IPS DF 6.9 (cell line): ENCODE results near the gene ZNF672.

Experiments
- DNase-seq: peaks from one replicate; pipeline ENCODE4 v3.0.0-alpha.2; 2013; ENCODE audit warnings: low read depth, low spot score
- H3K27ac ChIP-seq: one replicate; pipeline ENCODE4 v1.5.1; 2013; ENCODE audit warnings: low read length, control low read depth
- H3K27me3 ChIP-seq: 2 replicates; pipeline ENCODE4 v1.6.1; 2013; ENCODE audit warnings: mild to moderate bottlenecking, low read length; ENCODE audit not compliant: control insufficient read depth, insufficient read depth
- H3K36me3 ChIP-seq: 2 replicates; pipeline ENCODE4 v1.6.1; 2013; ENCODE audit warnings: low read length; ENCODE audit not compliant: control insufficient read depth, insufficient read depth
- H3K4me1 ChIP-seq: 2 replicates; pipeline ENCODE4 v1.6.1; 2013; ENCODE audit warnings: low read length; ENCODE audit not compliant: control insufficient read depth, insufficient read depth
- H3K4me3 ChIP-seq: 2 replicates; pipeline ENCODE4 v1.5.1; 2013; ENCODE audit warnings: mild to moderate bottlenecking, low read length
- H3K9me3 ChIP-seq: 2 replicates; pipeline ENCODE4 v1.6.1; 2013; ENCODE audit warnings: low read length, inconsistent platforms; ENCODE audit not compliant: control insufficient read depth, insufficient read depth
- WGBS: extraction: QIAGEN DNeasy Blood & Tissue Kit; methylation state at CpG from one replicate; pipeline ENCODE4 v1.1.7; 2013; ENCODE audit warnings: mixed read lengths, missing lambda C conversion rate; ENCODE audit not compliant: insufficient read length, insufficient coverage; 5-methylcytosine and 5-hydroxymethylcytosine counted together

ZNF672 gene

DNA sequence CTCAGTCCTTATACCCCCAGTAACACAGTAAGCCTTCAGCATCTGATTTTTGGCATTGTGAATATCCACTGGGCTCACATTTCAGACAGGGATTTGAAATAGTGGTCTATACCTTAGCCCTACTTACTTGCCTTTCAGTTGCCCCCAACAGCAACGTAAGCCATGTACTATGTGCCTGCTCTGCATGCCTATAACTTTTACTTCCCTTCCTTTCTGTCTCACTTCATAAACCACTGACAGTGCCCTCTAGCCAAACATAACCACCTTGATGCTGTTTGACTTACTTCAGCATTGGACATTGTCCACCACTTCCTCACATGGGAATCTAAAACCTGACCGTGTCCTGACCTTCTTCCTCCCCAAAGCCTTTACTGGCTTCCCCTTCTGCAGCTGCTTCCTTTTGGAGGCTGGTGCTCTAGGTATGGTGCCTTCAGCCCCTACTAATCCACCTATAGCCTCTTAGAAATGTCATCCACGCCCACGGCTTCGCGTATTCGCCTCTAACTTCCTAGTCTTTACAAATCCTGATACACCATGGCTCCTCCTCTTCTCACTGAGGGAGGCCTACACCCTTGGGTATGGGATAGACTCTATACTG, 3.6 kb upstream of the ZNF672 start:
- Histone ChIP-seq H3K36me3 (no peaks in the 10 kb centered on the region), H3K9me3 (no peaks in the 10 kb centered on the region), H3K4me1 (no peaks in the 10 kb centered on the region), H3K27me3 (no peaks in the 10 kb centered on the region), H3K4me3 (no peak overlapping the region), H3K27ac (no peak overlapping the region)
- no peak for DNase-seq
- no CpG with 5 or more reads among the region's 7 CpGs for WGBS

- no peak for DNase-seq
- Histone ChIP-seq H3K9me3 (no peaks in the 10 kb centered on the region), H3K36me3 (no peaks in the 10 kb centered on the region), H3K27me3 (no peaks in the 10 kb centered on the region), H3K4me1 (no peaks in the 10 kb centered on the region), H3K4me3 (peak overlapping the region; percentile 64; the same call in 1 of the 2 replicates), H3K27ac (no peak overlapping the region)
- WGBS, result no CpG with 5 or more reads among the region's 11 CpGs
Observed at GRCh38 chr1:248837045-248837780, 811 bp upstream of the ZNF672 start.

- peak overlapping the region; percentile 87 for H3K4me3 ChIP-seq
- no CpG with 5 or more reads among the region's 82 CpGs for WGBS
- no peak for DNase-seq
- no peaks in the 10 kb centered on the region for H3K9me3 ChIP-seq
- H3K36me3 ChIP-seq, result no peaks in the 10 kb centered on the region
- no peaks in the 10 kb centered on the region for H3K4me1 ChIP-seq
- H3K27me3 ChIP-seq, result no peaks in the 10 kb centered on the region
- no peak overlapping the region for H3K27ac ChIP-seq
Observed at GRCh38 chr1:248838357-248839167, 538 bp downstream of the ZNF672 start.

GRCh38 chr1:248839168-248839555, 1.1 kb downstream of the ZNF672 start:
- Histone ChIP-seq H3K4me3 (peak overlapping the region; percentile 87; the same call in 1 of the 2 replicates), H3K27me3 (no peaks in the 10 kb centered on the region), H3K36me3 (no peaks in the 10 kb centered on the region), H3K27ac (no peak overlapping the region), H3K4me1 (no peaks in the 10 kb centered on the region), H3K9me3 (no peaks in the 10 kb centered on the region)
- no CpG with 5 or more reads among the region's 10 CpGs for WGBS
- no peak for DNase-seq

- Histone ChIP-seq H3K27me3 (no peaks in the 10 kb centered on the region), H3K9me3 (no peaks in the 10 kb centered on the region), H3K36me3 (peaks cover 3% of the 10 kb centered on the region; the same call in 1 of the 2 replicates), H3K4me1 (no peaks in the 10 kb centered on the region), H3K27ac (no peak overlapping the region), H3K4me3 (no peak overlapping the region)
- DNase-seq, result no peak
- no CpG with 5 or more reads among the region's 4 CpGs for WGBS
Observed at GRCh38 chr1:248840946-248841345, 2.9 kb downstream of the ZNF672 start.

DNA sequence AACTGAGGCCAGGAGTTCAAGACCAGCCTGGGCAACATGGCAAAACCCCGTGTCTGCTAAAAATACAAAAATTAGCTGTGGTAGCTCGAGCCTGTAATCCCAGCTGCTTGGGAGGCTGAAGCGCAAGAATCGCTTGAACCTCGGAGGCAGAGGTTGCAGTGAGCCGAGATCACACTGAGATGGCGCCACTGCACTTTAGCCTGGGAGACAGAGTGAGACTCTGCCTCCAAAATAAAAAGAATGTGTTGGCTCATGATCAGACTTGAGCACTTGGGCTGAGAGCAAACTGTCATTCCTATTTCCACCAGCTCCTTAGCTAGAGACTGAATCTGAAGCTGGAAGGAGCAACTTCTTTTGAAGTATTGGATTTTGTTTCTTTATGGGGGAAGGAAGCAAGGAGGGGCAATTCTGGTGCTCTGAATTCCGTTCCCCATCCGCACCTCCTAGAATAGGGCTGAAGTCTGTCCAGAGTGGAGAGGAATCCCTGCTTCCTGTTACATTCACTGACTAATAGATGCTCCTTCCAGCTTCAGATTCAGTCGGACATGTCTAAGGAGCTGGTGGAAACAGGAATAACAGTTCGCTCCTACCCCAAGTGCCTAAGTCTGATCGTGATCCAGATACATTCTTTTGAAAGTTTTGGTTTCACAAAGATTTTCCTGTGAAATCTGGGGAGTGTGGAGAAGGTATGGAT, 3.8 kb downstream of the ZNF672 start:
- Histone ChIP-seq H3K27me3 (no peaks in the 10 kb centered on the region), H3K4me3 (no peak overlapping the region), H3K36me3 (peaks cover 6% of the 10 kb centered on the region), H3K4me1 (no peaks in the 10 kb centered on the region), H3K27ac (no peak overlapping the region), H3K9me3 (no peaks in the 10 kb centered on the region)
- WGBS, result no CpG with 5 or more reads among the region's 12 CpGs
- no peak for DNase-seq

GRCh38 chr1:248842781-248843331, 4.8 kb downstream of the ZNF672 start:
- H3K27me3 ChIP-seq, result no peaks in the 10 kb centered on the region
- no peak overlapping the region for H3K4me3 ChIP-seq
- H3K36me3 ChIP-seq, result peaks cover 16% of the 10 kb centered on the region
- H3K27ac ChIP-seq, result no peak overlapping the region
- WGBS, result no CpG with 5 or more reads among the region's 8 CpGs
- no peaks in the 10 kb centered on the region for H3K4me1 ChIP-seq
- no peak for DNase-seq
- no peaks in the 10 kb centered on the region for H3K9me3 ChIP-seq

GRCh38 chr1:248843687-248844086, 5.7 kb downstream of the ZNF672 start:
- Histone ChIP-seq H3K4me3 (no peak overlapping the region), H3K9me3 (no peaks in the 10 kb centered on the region), H3K27me3 (no peaks in the 10 kb centered on the region), H3K36me3 (peaks cover 25% of the 10 kb centered on the region), H3K27ac (no peak overlapping the region), H3K4me1 (no peaks in the 10 kb centered on the region)
- DNase-seq, result no peak
- no CpG with 5 or more reads among the region's 3 CpGs for WGBS

DNA sequence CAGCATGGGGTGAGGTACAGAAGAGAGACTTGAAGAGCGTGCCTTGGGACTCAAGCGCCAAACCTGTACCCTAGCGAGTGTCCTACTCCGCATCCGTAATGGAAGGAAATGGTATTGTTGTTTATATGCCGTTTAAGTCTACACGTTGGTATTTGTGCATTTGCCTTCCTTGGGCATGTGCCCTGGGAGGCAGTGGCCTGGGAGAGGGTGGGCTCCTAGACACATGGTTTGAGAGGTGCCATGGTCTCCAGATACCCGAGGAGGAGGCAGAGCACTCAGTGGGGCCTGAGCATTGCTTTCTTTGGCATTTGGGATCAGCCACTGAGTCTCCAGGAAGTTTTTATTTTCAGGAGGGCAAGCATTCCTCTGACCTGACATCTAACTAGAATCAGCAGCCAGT, 6.5 kb downstream of the ZNF672 start:
- Histone ChIP-seq H3K27ac (no peak overlapping the region), H3K9me3 (no peaks in the 10 kb centered on the region), H3K27me3 (no peaks in the 10 kb centered on the region), H3K4me3 (no peak overlapping the region), H3K4me1 (no peaks in the 10 kb centered on the region), H3K36me3 (peaks cover 30% of the 10 kb centered on the region)
- WGBS, result no CpG with 5 or more reads among the region's 8 CpGs
- DNase-seq, result no peak
